Measurements from ENCODE around the gene TMEM222. TPM values are rescaled to one million over a fixed set of nuclear protein-coding genes. Genes with fewer than 3 reads are reported as not detected.

TMEM222 gene
- polyA plus RNA-seq, 1 donor from 2014 or later = 80.6 TPM

DNA sequence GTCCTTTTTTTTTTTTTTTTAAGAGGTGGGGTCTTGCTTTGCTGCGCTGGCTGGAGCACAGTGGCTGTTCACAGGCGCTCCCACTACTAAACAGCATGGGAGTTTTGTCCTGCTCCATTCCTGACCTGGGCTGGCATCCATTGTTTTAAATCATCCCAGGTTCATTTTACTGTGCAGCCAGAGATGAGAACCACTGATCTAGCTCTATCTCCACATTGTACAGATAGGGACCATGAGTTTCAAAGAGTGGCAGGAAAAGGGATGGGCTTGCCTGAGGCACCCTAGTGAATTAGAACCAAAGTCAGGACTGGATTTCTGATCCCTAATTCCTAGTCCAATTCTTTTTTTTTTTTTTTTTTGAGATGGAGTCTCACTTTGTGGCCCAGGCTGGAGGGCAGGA is 7.2 kb upstream of the TMEM222 start:
- no peaks in the 10 kb centered on the region for H4K20me1 ChIP-seq (ENCODE audit: insufficient read depth)
- no peaks in the 10 kb centered on the region for H3K36me3 ChIP-seq (ENCODE audit: insufficient read depth, low read length)
- H3K79me2 ChIP-seq (replicated peaks; ENCODE audit: insufficient read depth, low read length) = no peaks in the 10 kb centered on the region
- TF ChIP-seq MXI1 (conservative IDR thresholded peaks at IDR 0.05; ENCODE audit: poor library complexity, severe bottlenecking) (no peak), EP300 (conservative IDR thresholded peaks at IDR 0.05; ENCODE audit: poor library complexity, severe bottlenecking) (no peak), POLR2AphosphoS5 (IDR thresholded peaks at IDR 0.05) (no peak), EZH2 (IDR thresholded peaks at IDR 0.05; ENCODE audit: borderline replicate concordance, insufficient read depth, low read length, poor library complexity, severe bottlenecking) (no peak), SMC3 (conservative IDR thresholded peaks at IDR 0.05; ENCODE audit: poor library complexity) (no peak), RAD21 (conservative IDR thresholded peaks at IDR 0.05) (no peak), TAF1 (IDR thresholded peaks at IDR 0.05; ENCODE audit: low read depth) (no peak)
- TF ChIP-seq, protein P1, sequence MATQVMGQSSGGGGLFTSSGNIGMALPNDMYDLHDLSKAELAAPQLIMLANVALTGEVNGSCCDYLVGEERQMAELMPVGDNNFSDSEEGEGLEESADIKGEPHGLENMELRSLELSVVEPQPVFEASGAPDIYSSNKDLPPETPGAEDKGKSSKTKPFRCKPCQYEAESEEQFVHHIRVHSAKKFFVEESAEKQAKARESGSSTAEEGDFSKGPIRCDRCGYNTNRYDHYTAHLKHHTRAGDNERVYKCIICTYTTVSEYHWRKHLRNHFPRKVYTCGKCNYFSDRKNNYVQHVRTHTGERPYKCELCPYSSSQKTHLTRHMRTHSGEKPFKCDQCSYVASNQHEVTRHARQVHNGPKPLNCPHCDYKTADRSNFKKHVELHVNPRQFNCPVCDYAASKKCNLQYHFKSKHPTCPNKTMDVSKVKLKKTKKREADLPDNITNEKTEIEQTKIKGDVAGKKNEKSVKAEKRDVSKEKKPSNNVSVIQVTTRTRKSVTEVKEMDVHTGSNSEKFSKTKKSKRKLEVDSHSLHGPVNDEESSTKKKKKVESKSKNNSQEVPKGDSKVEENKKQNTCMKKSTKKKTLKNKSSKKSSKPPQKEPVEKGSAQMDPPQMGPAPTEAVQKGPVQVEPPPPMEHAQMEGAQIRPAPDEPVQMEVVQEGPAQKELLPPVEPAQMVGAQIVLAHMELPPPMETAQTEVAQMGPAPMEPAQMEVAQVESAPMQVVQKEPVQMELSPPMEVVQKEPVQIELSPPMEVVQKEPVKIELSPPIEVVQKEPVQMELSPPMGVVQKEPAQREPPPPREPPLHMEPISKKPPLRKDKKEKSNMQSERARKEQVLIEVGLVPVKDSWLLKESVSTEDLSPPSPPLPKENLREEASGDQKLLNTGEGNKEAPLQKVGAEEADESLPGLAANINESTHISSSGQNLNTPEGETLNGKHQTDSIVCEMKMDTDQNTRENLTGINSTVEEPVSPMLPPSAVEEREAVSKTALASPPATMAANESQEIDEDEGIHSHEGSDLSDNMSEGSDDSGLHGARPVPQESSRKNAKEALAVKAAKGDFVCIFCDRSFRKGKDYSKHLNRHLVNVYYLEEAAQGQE (IDR thresholded peaks at IDR 0.05; ENCODE audit: borderline replicate concordance) = no peak
- TF ChIP-seq, protein P2, sequence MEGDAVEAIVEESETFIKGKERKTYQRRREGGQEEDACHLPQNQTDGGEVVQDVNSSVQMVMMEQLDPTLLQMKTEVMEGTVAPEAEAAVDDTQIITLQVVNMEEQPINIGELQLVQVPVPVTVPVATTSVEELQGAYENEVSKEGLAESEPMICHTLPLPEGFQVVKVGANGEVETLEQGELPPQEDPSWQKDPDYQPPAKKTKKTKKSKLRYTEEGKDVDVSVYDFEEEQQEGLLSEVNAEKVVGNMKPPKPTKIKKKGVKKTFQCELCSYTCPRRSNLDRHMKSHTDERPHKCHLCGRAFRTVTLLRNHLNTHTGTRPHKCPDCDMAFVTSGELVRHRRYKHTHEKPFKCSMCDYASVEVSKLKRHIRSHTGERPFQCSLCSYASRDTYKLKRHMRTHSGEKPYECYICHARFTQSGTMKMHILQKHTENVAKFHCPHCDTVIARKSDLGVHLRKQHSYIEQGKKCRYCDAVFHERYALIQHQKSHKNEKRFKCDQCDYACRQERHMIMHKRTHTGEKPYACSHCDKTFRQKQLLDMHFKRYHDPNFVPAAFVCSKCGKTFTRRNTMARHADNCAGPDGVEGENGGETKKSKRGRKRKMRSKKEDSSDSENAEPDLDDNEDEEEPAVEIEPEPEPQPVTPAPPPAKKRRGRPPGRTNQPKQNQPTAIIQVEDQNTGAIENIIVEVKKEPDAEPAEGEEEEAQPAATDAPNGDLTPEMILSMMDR (IDR thresholded peaks at IDR 0.05; ENCODE audit: poor library complexity, severe bottlenecking) = no peak
- no peaks in the 10 kb centered on the region for H3K9me2 ChIP-seq (ENCODE audit: insufficient read depth, low read length)
- no peak overlapping the region for H3K9ac ChIP-seq (ENCODE audit: low read length)
- H2AFZ ChIP-seq (ENCODE audit: low read depth, low read length) = no peak overlapping the region
- H3K9me3 ChIP-seq (ENCODE audit: low read length) = no peaks in the 10 kb centered on the region
- no peak overlapping the region for H3K27ac ChIP-seq (ENCODE audit: low read length)
- no peaks in the 10 kb centered on the region for H3K27me3 ChIP-seq (ENCODE audit: insufficient read depth, low read depth, low read length)
- H3K4me2 ChIP-seq (ENCODE audit: low read length) = no peak overlapping the region
- H3F3A ChIP-seq (ENCODE audit: insufficient read depth, low read length, poor library complexity, severe bottlenecking) = no peaks in the 10 kb centered on the region
- no peak overlapping the region for H3K4me3 ChIP-seq (ENCODE audit: low read length)

DNA sequence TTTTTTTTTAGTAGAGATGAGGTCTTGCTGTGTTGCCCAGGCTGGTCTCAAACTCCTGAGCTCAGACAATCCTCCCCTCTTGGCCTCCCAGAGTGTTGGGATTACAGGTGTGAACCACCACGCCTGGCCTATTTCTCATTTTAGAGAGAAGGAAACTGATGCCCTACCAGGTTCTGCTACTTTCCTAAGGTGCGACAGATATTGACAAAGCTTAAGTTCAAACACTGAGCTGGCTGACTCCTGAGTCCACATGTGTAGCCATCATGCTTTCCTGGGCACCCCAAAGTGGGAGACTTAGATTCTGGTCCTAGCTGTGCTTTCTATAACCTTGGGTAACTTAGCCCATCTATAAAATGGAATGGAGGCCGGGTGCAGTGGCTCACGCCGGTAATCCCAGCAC is 5.1 kb upstream of the TMEM222 start:
- Histone ChIP-seq H3K79me2 (replicated peaks; ENCODE audit: insufficient read depth, low read length) (no peaks in the 10 kb centered on the region), H4K20me1 (ENCODE audit: insufficient read depth) (no peaks in the 10 kb centered on the region), H3F3A (ENCODE audit: insufficient read depth, low read length, poor library complexity, severe bottlenecking) (no peaks in the 10 kb centered on the region), H3K27ac (ENCODE audit: low read length) (no peak overlapping the region), H3K4me2 (ENCODE audit: low read length) (no peak overlapping the region), H3K27me3 (ENCODE audit: insufficient read depth, low read depth, low read length) (no peaks in the 10 kb centered on the region), H3K9ac (ENCODE audit: low read length) (no peak overlapping the region), H3K9me3 (ENCODE audit: low read length) (no peaks in the 10 kb centered on the region), H3K36me3 (ENCODE audit: insufficient read depth, low read length) (no peaks in the 10 kb centered on the region), H3K4me3 (ENCODE audit: low read length) (no peak overlapping the region), H2AFZ (ENCODE audit: low read depth, low read length) (no peak overlapping the region), H3K9me2 (ENCODE audit: insufficient read depth, low read length) (no peaks in the 10 kb centered on the region)
- no peak for TF ChIP-seq MXI1 (conservative IDR thresholded peaks at IDR 0.05; ENCODE audit: poor library complexity, severe bottlenecking)
- no peak for TF ChIP-seq EP300 (conservative IDR thresholded peaks at IDR 0.05; ENCODE audit: poor library complexity, severe bottlenecking)
- no peak for TF ChIP-seq RAD21 (conservative IDR thresholded peaks at IDR 0.05)
- TF ChIP-seq TAF1 (IDR thresholded peaks at IDR 0.05; ENCODE audit: low read depth) = no peak
- no peak for TF ChIP-seq SMC3 (conservative IDR thresholded peaks at IDR 0.05; ENCODE audit: poor library complexity)
- no peak for TF ChIP-seq EZH2 (IDR thresholded peaks at IDR 0.05; ENCODE audit: borderline replicate concordance, insufficient read depth, low read length, poor library complexity, severe bottlenecking)
- TF ChIP-seq, protein P1 (IDR thresholded peaks at IDR 0.05; ENCODE audit: borderline replicate concordance) = no peak
- TF ChIP-seq POLR2AphosphoS5 (IDR thresholded peaks at IDR 0.05) = no peak
- TF ChIP-seq, protein P2 (IDR thresholded peaks at IDR 0.05; ENCODE audit: poor library complexity, severe bottlenecking) = no peak
